ENCODE data around the gene KL. TPM values are rescaled to one million over a fixed set of nuclear protein-coding genes. Genes with fewer than 3 reads are reported as not detected.

The KL gene
- total and polyA plus RNA-seq, 2 experiments from 2014 or later, result 0.03 TPM; not detected in 1

DNA sequence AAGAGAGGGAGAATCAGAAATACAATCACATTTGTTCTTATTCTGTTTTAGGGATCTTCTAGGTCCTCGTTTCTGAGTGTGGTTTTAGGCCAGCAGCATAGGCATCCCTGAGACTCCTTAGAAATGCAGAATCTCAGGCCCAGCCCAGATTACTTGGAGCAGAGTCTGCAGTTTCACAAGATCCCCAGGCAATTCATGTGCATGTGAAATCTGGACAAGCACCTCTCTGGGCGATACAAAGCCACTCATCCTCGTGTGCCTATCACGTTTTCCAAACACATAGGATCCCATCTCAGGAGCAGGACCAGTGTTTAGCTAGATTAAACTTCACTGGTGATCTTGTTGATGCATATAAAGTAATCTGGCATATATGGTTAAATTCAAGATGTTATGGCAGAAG lies 87.2 kb downstream of the KL start:
- DNase-seq (ENCODE audit: low spot score) (no peak), ATAC-seq (no peak)
- Histone ChIP-seq H3F3A (replicated peaks; ENCODE audit: low read depth) (no peaks in the 10 kb centered on the region), H3K27ac (ENCODE audit: low read depth) (no peak overlapping the region), H3K4me1 (ENCODE audit: insufficient read depth) (no peaks in the 10 kb centered on the region), H3K4me2 (no peak overlapping the region), H3K27me3 (ENCODE audit: insufficient read depth) (no peaks in the 10 kb centered on the region), H2AFZ (no peak overlapping the region), H4K20me1 (replicated peaks; ENCODE audit: insufficient read depth) (no peaks in the 10 kb centered on the region), H3K79me2 (replicated peaks; ENCODE audit: insufficient read depth) (no peaks in the 10 kb centered on the region), H3K36me3 (ENCODE audit: insufficient read depth) (no peaks in the 10 kb centered on the region), H3K4me3 (no peak overlapping the region), H3K9me2 (ENCODE audit: insufficient read depth) (0 out of 2 replicates have a peak, but pooled peaks cover under 1% of the 10 kb centered on the region)
- no peaks in the 10 kb centered on the region; the same call in 2 of the 3 replicates for H3K4me1 Mint-ChIP-seq
- TF ChIP-seq POLR2AphosphoS5 (IDR thresholded peaks at IDR 0.05; ENCODE audit: low read depth) (no peak), JUNB (IDR thresholded peaks at IDR 0.05; ENCODE audit: unreplicated experiment) (no peak), ZNF331 (CRISPR knock-in tag; IDR thresholded peaks at IDR 0.05; ENCODE audit: low read depth) (no peak), CREB1 (CRISPR knock-in tag; IDR thresholded peaks at IDR 0.05; ENCODE audit: low read depth) (no peak), EZH2phosphoT487 (IDR thresholded peaks at IDR 0.05; ENCODE audit: unreplicated experiment) (no peak)
- TF ChIP-seq, protein P1, sequence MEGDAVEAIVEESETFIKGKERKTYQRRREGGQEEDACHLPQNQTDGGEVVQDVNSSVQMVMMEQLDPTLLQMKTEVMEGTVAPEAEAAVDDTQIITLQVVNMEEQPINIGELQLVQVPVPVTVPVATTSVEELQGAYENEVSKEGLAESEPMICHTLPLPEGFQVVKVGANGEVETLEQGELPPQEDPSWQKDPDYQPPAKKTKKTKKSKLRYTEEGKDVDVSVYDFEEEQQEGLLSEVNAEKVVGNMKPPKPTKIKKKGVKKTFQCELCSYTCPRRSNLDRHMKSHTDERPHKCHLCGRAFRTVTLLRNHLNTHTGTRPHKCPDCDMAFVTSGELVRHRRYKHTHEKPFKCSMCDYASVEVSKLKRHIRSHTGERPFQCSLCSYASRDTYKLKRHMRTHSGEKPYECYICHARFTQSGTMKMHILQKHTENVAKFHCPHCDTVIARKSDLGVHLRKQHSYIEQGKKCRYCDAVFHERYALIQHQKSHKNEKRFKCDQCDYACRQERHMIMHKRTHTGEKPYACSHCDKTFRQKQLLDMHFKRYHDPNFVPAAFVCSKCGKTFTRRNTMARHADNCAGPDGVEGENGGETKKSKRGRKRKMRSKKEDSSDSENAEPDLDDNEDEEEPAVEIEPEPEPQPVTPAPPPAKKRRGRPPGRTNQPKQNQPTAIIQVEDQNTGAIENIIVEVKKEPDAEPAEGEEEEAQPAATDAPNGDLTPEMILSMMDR (conservative IDR thresholded peaks at IDR 0.05; ENCODE audit: low read depth in 2 of 2), result no peak
- no peak overlapping the region for H3K27ac Mint-ChIP-seq
- no peak overlapping the region for H3K4me3 Mint-ChIP-seq
- no peaks in the 10 kb centered on the region for H3K36me3 Mint-ChIP-seq (ENCODE audit: low read depth)
- no peaks in the 10 kb centered on the region; the same call in 2 of the 3 replicates for H3K9me3 Mint-ChIP-seq
- no peaks in the 10 kb centered on the region for H3K27me3 Mint-ChIP-seq (ENCODE audit: insufficient read depth, low read depth, poor library complexity)

DNA sequence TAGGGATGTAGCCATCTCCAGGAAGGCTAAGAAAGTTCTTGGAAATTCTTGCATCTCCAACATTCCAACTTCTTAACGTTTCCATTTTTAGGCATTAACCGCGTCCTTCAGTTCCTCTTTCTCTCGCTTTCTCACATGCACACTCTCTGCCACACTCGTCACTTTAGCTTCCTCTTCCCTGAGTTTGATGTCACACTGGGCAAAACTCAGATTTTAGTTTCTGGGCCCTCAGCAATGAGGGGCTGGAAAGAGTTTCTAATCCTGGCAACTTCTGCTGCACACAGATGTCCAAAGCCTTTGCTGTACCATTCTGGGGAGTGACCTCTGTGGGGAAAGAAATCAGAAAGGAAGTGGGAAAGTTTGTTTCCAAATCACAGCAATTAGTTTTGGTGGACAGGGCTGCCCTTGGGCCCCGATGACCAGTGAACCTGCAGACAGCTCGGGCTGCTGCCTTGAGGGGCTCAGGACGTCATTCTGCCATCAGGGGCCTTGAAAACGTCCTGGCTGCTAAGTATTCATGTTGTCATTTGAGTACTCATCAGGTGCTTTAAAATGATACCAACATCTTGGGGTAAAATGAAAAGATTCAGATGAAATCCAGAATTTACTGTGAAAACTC lies 89.3 kb downstream of the KL start:
- H3K4me1 ChIP-seq (ENCODE audit: insufficient read depth), result no peaks in the 10 kb centered on the region
- no peaks in the 10 kb centered on the region for H3K36me3 ChIP-seq (ENCODE audit: insufficient read depth)
- TF ChIP-seq ZNF114 (CRISPR knock-in tag; IDR thresholded peaks at IDR 0.05) (no peak), JUNB (IDR thresholded peaks at IDR 0.05; ENCODE audit: unreplicated experiment) (no peak), ZNF331 (CRISPR knock-in tag; IDR thresholded peaks at IDR 0.05; ENCODE audit: low read depth) (no peak)
- TF ChIP-seq, protein P2, sequence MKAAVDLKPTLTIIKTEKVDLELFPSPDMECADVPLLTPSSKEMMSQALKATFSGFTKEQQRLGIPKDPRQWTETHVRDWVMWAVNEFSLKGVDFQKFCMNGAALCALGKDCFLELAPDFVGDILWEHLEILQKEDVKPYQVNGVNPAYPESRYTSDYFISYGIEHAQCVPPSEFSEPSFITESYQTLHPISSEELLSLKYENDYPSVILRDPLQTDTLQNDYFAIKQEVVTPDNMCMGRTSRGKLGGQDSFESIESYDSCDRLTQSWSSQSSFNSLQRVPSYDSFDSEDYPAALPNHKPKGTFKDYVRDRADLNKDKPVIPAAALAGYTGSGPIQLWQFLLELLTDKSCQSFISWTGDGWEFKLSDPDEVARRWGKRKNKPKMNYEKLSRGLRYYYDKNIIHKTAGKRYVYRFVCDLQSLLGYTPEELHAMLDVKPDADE (IDR thresholded peaks at IDR 0.05), result no peak
- TF ChIP-seq, protein P1 (conservative IDR thresholded peaks at IDR 0.05; ENCODE audit: low read depth in 2 of 2), result no peak
- TF ChIP-seq, protein P3, sequence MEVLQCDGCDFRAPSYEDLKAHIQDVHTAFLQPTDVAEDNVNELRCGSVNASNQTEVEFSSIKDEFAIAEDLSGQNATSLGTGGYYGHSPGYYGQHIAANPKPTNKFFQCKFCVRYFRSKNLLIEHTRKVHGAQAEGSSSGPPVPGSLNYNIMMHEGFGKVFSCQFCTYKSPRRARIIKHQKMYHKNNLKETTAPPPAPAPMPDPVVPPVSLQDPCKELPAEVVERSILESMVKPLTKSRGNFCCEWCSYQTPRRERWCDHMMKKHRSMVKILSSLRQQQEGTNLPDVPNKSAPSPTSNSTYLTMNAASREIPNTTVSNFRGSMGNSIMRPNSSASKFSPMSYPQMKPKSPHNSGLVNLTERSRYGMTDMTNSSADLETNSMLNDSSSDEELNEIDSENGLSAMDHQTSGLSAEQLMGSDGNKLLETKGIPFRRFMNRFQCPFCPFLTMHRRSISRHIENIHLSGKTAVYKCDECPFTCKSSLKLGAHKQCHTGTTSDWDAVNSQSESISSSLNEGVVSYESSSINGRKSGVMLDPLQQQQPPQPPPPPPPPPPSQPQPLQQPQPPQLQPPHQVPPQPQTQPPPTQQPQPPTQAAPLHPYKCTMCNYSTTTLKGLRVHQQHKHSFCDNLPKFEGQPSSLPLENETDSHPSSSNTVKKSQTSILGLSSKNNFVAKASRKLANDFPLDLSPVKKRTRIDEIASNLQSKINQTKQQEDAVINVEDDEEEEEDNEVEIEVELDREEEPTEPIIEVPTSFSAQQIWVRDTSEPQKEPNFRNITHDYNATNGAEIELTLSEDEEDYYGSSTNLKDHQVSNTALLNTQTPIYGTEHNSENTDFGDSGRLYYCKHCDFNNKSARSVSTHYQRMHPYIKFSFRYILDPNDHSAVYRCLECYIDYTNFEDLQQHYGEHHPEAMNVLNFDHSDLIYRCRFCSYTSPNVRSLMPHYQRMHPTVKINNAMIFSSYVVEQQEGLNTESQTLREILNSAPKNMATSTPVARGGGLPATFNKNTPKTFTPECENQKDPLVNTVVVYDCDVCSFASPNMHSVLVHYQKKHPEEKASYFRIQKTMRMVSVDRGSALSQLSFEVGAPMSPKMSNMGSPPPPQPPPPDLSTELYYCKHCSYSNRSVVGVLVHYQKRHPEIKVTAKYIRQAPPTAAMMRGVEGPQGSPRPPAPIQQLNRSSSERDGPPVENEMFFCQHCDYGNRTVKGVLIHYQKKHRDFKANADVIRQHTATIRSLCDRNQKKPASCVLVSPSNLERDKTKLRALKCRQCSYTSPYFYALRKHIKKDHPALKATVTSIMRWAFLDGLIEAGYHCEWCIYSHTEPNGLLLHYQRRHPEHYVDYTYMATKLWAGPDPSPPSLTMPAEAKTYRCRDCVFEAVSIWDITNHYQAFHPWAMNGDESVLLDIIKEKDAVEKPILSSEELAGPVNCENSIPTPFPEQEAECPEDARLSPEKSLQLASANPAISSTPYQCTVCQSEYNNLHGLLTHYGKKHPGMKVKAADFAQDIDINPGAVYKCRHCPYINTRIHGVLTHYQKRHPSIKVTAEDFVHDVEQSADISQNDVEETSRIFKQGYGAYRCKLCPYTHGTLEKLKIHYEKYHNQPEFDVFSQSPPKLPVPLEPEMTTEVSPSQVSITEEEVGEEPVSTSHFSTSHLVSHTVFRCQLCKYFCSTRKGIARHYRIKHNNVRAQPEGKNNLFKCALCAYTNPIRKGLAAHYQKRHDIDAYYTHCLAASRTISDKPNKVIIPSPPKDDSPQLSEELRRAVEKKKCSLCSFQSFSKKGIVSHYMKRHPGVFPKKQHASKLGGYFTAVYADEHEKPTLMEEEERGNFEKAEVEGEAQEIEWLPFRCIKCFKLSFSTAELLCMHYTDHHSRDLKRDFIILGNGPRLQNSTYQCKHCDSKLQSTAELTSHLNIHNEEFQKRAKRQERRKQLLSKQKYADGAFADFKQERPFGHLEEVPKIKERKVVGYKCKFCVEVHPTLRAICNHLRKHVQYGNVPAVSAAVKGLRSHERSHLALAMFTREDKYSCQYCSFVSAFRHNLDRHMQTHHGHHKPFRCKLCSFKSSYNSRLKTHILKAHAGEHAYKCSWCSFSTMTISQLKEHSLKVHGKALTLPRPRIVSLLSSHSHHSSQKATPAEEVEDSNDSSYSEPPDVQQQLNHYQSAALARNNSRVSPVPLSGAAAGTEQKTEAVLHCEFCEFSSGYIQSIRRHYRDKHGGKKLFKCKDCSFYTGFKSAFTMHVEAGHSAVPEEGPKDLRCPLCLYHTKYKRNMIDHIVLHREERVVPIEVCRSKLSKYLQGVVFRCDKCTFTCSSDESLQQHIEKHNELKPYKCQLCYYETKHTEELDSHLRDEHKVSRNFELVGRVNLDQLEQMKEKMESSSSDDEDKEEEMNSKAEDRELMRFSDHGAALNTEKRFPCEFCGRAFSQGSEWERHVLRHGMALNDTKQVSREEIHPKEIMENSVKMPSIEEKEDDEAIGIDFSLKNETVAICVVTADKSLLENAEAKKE (CRISPR knock-in tag; IDR thresholded peaks at IDR 0.05), result no peak

More for the DNA sequence above, 89.3 kb downstream of the KL start:
- no peaks in the 10 kb centered on the region for H3K9me3 Mint-ChIP-seq
- H3K79me2 ChIP-seq (replicated peaks; ENCODE audit: insufficient read depth), result no peaks in the 10 kb centered on the region
- no peak overlapping the region for H3K4me3 ChIP-seq
- no peak for ATAC-seq
- no peak for DNase-seq (ENCODE audit: low spot score)
- no peak overlapping the region for H3K27ac Mint-ChIP-seq
- no peaks in the 10 kb centered on the region; the same call in 2 of the 3 replicates for H3K4me1 Mint-ChIP-seq
- no peaks in the 10 kb centered on the region for H4K20me1 ChIP-seq (replicated peaks; ENCODE audit: insufficient read depth)
- H3F3A ChIP-seq (replicated peaks; ENCODE audit: low read depth), result no peaks in the 10 kb centered on the region
- H3K27me3 Mint-ChIP-seq (ENCODE audit: insufficient read depth, low read depth, poor library complexity), result no peaks in the 10 kb centered on the region
- no peak overlapping the region for H3K4me3 Mint-ChIP-seq
- 0 out of 2 replicates have a peak, but pooled peaks cover 7% of the 10 kb centered on the region for H3K9me2 ChIP-seq (ENCODE audit: insufficient read depth)
- no peak overlapping the region for H3K4me2 ChIP-seq
- 0 out of 3 replicates have a peak, but pooled peaks cover 2% of the 10 kb centered on the region for H3K36me3 Mint-ChIP-seq (ENCODE audit: low read depth)
- H3K27me3 ChIP-seq (ENCODE audit: insufficient read depth), result no peaks in the 10 kb centered on the region
- no peak overlapping the region for H2AFZ ChIP-seq
- no peak overlapping the region for H3K27ac ChIP-seq (ENCODE audit: low read depth)
